Measurements from ENCODE around the gene MYMX.

MYMX gene

GRCh38 chr6:44224029-44224964 lies 7.6 kb downstream of the MYMX start:
- no peak for TF ChIP-seq CTCF (IDR thresholded peaks at IDR 0.05; ENCODE audit: low read depth, low read length)
- DNase-seq (ENCODE audit: low read depth in 2 of 2) = peak in 1 of 2 donors; percentile 28
- peak overlapping the region; percentile 50 to 60 for H3K4me3 ChIP-seq (replicated peaks in 1 of 2; ENCODE audit: low read depth in 2 of 2, low read length in 2 of 2)

DNA sequence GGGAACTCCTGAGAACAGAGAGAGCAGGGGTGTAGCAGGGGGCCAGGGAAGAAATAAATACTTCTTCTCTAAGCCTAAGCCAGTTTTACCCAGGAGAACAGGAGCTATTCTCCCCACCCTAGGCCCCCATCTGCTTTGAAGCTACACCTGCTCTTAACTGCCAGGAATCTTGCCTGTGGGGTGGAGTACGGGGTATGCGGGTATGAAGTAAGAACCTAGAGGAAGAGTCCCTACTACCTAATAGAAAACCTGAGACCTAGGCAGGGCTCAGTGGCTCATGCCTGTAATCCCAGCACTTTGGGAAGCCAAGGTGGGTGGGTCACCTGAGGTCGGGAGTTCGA lies 8.2 kb downstream of the MYMX start:
- TF ChIP-seq CTCF (IDR thresholded peaks at IDR 0.05; ENCODE audit: low read depth, low read length) = no peak
- H3K4me3 ChIP-seq (replicated peaks in 1 of 2; ENCODE audit: low read depth in 2 of 2, low read length in 2 of 2) = no peak overlapping the region
- DNase-seq (ENCODE audit: low read depth in 2 of 2) = no peak

- TF ChIP-seq CTCF (IDR thresholded peaks at IDR 0.05; ENCODE audit: low read depth, low read length) = no peak
- H3K4me3 ChIP-seq (replicated peaks in 1 of 2; ENCODE audit: low read depth in 2 of 2, low read length in 2 of 2) = no peak overlapping the region
- no peak for DNase-seq (ENCODE audit: low read depth in 2 of 2)
Observed at GRCh38 chr6:44225579-44226325, 9.0 kb downstream of the MYMX start.

DNA sequence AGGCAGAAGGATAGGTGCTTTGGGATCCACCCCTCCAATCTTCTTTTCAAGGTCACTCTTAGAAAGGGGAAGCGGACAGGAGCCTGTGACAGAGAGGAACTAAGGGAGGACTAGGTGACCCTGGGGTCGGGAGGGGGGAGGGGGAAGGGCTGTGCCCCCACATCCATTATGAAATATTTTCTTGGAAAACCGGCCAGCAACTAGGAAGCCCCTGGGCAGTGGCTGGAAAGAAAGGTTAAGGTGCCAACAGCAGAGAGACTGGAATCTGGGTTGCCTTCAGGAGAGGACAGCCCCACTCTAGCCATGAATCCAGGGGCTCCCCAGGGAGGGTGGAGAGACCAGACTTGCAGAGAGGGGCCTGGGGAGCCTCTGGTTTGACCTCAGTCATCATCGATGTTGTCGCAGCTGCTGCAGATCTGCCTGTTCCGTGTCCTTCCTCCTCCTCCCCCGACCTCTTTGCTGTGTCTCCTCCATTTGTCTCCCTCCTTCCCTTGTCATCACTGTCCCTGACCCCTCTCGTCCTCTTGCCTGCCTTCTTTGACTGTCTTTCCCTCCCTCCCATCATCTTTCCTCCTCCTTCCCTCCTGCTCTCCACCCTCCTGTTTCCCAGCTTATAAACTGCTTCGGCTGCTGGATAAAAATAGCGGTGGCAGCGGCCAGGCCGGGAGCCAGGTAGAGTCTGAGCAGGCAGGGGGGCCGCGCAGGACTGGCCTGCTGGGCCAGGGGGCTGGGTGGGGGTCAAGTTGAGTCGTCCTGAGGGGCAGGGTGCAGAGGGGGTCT lies 9.8 kb downstream of the MYMX start:
- no peak overlapping the region for H3K4me3 ChIP-seq (replicated peaks in 1 of 2; ENCODE audit: low read depth in 2 of 2, low read length in 2 of 2)
- no peak for TF ChIP-seq CTCF (IDR thresholded peaks at IDR 0.05; ENCODE audit: low read depth, low read length)
- no peak for DNase-seq (ENCODE audit: low read depth in 2 of 2)

DNA sequence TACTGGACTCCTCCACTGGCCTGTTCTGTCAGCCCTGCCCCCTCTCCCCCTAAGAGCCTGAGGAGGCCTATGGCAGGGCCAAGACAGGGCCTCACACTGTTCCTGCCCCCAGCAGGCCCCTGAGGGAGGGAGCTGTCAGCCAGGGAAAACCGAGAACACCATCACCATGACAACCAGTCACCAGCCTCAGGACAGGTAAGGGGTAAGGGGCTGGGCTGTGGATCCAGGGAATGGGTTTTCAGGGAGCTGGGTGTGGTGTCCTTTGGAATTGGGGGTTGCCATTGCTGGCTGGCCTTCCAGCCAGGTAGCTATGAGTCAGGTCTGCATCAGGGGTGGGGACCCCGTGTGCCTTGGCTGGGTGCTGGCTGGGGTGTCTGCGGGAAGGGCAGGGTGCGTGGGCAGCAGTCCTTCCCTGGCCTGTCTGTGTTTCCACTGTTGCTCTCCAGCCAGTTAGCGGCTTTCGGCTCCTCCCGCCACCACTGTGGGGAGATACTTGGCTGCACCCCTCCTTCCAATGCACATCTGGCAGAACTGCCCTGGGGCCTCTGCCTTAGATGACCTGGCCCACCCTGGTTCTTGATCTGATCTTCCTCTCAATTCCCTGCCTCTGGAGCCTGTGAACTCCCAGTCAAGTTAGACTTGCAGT lies 10.5 kb downstream of the MYMX start:
- no peak overlapping the region for H3K4me3 ChIP-seq (replicated peaks in 1 of 2; ENCODE audit: low read depth in 2 of 2, low read length in 2 of 2)
- DNase-seq (ENCODE audit: low read depth in 2 of 2) = no peak
- TF ChIP-seq CTCF (IDR thresholded peaks at IDR 0.05; ENCODE audit: low read depth, low read length) = no peak

- no peak overlapping the region for H3K4me3 ChIP-seq (replicated peaks in 1 of 2; ENCODE audit: low read depth in 2 of 2, low read length in 2 of 2)
Observed at GRCh38 chr6:44228031-44228430, 11.3 kb downstream of the MYMX start.

More at GRCh38 chr6:44228031-44228430, 11.3 kb downstream of the MYMX start:
- TF ChIP-seq CTCF (IDR thresholded peaks at IDR 0.05; ENCODE audit: low read depth, low read length) = no peak
- DNase-seq (ENCODE audit: low read depth in 2 of 2) = no peak
